GM06990 (cell line): ENCODE measurements around the gene CFAP74.

Source experiments
- DNase-seq: peaks from one replicate; pipeline ENCODE4 v3.0.0-alpha.2; 2011; ENCODE audit not compliant: insufficient read length; ENCODE audit errors: extremely low read depth
- H3K27me3 ChIP-seq: replicated peaks from 2 replicates; pipeline ENCODE4 v1.6.0; 2011; ENCODE audit warnings: low read length; ENCODE audit not compliant: control insufficient read depth, insufficient read depth
- H3K36me3 ChIP-seq: 2 replicates; pipeline ENCODE4 v1.5.1; 2011; ENCODE audit warnings: low read length; ENCODE audit not compliant: control insufficient read depth, insufficient read depth
- H3K4me3 ChIP-seq: replicated peaks from 2 replicates; pipeline ENCODE4 v1.5.1; 2011; ENCODE audit warnings: low read depth, mild to moderate bottlenecking, control low read depth, low read length
- TF ChIP-seq, protein P1 (sequence below): IDR thresholded peaks from 2 replicates; pipeline ENCODE4 v1.5.1; 2011; ENCODE audit warnings: low read length, control low read depth, mild to moderate bottlenecking, inconsistent platforms; ENCODE audit not compliant: insufficient read depth, poor library complexity, severe bottlenecking

Gene CFAP74

DNA sequence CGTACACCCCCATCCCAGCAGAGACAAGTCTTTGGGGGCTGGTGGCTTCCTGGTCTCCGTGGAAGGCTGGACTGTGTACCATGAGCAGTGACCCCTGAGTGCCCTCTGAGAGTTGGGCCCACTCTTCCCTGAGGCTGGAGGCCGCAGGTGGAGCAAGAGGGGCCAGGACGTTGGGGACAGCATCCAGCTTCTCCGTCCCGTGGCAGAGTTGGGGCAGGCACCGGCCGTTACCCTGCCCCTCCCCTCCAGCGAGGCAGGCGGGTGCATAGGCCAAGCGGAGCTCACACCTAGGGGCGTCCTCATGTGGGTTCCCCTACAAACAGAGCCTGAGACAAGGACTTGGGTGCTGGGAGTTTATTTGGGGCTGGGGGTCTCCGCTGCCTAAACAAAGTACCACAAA, 29.6 kb upstream of the CFAP74 start:
- no peaks in the 10 kb centered on the region for H3K36me3 ChIP-seq
- no peak for DNase-seq
- TF ChIP-seq, protein P1, sequence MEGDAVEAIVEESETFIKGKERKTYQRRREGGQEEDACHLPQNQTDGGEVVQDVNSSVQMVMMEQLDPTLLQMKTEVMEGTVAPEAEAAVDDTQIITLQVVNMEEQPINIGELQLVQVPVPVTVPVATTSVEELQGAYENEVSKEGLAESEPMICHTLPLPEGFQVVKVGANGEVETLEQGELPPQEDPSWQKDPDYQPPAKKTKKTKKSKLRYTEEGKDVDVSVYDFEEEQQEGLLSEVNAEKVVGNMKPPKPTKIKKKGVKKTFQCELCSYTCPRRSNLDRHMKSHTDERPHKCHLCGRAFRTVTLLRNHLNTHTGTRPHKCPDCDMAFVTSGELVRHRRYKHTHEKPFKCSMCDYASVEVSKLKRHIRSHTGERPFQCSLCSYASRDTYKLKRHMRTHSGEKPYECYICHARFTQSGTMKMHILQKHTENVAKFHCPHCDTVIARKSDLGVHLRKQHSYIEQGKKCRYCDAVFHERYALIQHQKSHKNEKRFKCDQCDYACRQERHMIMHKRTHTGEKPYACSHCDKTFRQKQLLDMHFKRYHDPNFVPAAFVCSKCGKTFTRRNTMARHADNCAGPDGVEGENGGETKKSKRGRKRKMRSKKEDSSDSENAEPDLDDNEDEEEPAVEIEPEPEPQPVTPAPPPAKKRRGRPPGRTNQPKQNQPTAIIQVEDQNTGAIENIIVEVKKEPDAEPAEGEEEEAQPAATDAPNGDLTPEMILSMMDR = no peak
- no peaks in the 10 kb centered on the region; the same call in 1 of the 2 replicates for H3K27me3 ChIP-seq
- H3K4me3 ChIP-seq = no peak overlapping the region

DNA sequence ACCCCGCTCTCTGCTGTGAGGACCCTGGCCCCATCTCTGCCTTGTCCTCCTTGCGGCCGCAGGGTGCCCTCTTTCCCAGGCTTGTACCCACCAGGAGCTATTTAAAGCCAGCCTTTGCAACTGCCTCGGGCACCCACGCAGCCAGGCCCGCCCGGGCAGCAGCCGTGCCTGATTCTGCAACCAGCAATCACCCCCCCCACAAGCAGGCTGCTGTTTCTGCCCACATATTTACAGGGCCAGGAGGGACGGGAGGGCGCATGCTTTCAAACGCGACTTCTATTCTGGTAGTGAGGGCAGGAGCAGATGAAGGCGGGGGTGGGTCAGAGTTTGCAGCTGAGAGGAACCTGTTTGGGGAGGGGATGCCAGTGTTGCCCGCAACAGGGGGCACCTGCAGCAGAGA, 29.2 kb upstream of the CFAP74 start:
- TF ChIP-seq, protein P1 = no peak
- H3K4me3 ChIP-seq = no peak overlapping the region
- H3K36me3 ChIP-seq = no peaks in the 10 kb centered on the region
- no peak for DNase-seq
- H3K27me3 ChIP-seq = no peaks in the 10 kb centered on the region; the same call in 1 of the 2 replicates

DNA sequence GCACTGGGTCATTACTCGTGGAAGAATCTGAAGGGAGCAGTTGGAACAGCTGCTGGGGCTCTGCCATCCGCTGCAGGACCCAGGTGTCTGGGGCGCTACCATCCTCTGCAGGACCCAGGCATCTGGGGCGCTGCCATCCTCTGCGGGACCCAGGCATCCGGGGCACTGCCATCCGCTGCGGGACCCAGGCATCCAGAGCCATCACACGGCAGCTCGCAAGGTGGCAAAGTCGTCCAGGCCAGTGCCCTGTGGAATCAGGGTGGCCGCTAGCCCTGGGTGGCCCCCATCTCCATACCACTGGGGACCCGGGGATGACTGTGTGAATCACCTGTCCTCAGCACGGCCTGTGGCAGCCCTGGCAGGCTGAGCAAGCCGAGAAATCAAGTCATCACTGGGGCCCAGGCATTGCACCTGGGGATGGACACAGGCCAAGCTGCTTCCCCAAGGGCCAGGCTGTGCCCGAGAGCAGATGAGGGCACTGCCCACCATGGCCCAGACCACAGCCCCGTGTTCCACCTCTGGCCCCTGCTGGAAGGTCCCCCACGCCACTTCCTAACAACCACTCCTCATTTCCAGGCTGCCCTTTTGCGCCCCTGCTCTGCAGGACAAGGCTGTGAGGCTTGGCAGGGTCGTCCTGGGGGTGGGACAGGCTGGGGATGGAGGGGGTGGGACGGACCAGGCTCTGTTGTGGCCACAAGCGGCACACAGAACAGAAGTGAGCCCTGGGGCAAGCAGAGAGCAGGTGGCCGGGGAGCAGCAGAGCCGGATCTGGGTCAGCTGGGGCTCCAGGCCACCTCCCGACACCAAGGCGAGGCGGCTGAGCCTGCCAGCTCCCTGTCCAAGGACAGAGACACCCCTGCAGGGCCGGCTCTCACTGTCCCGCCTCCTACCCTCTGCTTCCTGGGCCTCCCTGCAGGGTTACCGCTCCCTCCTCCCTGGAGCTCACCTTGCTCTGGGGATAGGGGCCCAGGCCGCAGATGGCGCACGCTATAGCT, 28.3 kb upstream of the CFAP74 start:
- no peak overlapping the region for H3K4me3 ChIP-seq
- H3K36me3 ChIP-seq = no peaks in the 10 kb centered on the region
- DNase-seq = no peak
- no peaks in the 10 kb centered on the region; the same call in 1 of the 2 replicates for H3K27me3 ChIP-seq
- TF ChIP-seq, protein P1 = no peak

DNA sequence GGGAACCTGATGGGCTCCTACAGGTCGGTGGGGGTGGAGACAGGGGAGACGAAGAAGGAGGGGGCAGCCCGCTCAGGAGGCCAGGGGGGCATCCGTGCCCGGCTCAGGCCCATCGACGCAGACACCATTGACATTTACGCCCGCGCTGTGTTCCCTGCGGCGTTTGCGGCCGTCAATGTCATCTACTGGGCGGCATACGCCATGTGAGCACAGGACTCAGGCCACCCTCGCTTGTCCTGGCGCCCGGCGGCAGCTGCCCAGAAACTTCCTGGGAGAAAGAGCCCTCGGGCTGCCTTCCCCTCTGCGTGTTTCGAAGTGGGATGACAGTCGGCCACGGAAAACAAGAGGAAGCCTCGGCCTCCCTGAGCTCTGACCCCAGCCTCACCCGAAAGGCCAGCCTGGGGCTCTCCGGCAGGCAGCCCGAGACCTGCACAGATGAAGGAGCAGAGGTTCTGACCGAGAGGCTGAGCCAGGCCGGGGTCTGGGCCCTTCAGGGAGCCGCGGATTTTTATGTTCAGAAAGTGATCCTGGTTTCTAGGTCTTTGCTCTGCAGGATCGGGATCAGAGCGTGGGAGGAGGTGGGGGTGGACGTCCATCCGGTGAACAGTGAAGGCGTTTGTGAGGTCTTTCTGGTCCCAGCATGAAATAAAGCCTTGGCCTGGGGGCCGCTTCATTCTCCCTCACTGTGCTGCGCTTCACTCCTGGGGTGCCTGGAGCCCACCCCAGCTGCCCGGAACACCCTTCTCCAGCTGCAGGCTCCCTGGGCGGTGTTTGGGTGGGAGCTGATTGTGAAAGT, 26.7 kb upstream of the CFAP74 start:
- Histone ChIP-seq H3K4me3 (no peak overlapping the region), H3K36me3 (no peaks in the 10 kb centered on the region), H3K27me3 (no peaks in the 10 kb centered on the region; the same call in 1 of the 2 replicates)
- TF ChIP-seq, protein P1 = no peak
- DNase-seq = no peak

DNA sequence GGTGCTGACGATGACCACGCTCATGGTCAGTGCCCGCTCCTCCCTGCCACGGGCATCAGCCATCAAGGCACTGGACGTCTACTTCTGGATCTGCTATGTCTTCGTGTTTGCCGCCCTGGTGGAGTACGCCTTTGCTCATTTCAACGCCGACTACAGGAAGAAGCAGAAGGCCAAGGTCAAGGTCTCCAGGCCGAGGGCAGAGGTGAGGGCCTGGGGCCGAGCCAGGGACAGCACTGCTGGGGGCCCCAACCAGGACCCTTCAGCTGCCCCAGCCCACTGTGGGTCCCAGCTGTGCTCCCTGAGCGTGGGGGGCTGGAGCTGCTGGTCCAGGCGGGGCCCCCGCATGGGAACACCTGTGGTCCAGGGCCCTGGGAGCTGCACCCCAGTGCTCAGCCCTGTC, 26.0 kb upstream of the CFAP74 start:
- TF ChIP-seq, protein P1 = no peak

More for the DNA sequence above, 26.0 kb upstream of the CFAP74 start:
- no peak for DNase-seq
- Histone ChIP-seq H3K36me3 (no peaks in the 10 kb centered on the region), H3K27me3 (no peaks in the 10 kb centered on the region; the same call in 1 of the 2 replicates), H3K4me3 (no peak overlapping the region)
